ENCODE results near the gene TBC1D2.
"Not testable (repeated sequence)": the region's sequence is repeated elsewhere in the genome, so short reads cannot be mapped to it uniquely, and the experiment has no call there.

The TBC1D2 gene, protein sequence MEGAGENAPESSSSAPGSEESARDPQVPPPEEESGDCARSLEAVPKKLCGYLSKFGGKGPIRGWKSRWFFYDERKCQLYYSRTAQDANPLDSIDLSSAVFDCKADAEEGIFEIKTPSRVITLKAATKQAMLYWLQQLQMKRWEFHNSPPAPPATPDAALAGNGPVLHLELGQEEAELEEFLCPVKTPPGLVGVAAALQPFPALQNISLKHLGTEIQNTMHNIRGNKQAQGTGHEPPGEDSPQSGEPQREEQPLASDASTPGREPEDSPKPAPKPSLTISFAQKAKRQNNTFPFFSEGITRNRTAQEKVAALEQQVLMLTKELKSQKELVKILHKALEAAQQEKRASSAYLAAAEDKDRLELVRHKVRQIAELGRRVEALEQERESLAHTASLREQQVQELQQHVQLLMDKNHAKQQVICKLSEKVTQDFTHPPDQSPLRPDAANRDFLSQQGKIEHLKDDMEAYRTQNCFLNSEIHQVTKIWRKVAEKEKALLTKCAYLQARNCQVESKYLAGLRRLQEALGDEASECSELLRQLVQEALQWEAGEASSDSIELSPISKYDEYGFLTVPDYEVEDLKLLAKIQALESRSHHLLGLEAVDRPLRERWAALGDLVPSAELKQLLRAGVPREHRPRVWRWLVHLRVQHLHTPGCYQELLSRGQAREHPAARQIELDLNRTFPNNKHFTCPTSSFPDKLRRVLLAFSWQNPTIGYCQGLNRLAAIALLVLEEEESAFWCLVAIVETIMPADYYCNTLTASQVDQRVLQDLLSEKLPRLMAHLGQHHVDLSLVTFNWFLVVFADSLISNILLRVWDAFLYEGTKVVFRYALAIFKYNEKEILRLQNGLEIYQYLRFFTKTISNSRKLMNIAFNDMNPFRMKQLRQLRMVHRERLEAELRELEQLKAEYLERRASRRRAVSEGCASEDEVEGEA

GRCh38 chr9:98255578-98256296, at the start of gene TBC1D2:
Gene TBC1D2 (minus strand): TSS chr9:98255649. CDS start chr9:98255541, 108 bp downstream.
- peak; percentile 61 for DNase-seq

DNA sequence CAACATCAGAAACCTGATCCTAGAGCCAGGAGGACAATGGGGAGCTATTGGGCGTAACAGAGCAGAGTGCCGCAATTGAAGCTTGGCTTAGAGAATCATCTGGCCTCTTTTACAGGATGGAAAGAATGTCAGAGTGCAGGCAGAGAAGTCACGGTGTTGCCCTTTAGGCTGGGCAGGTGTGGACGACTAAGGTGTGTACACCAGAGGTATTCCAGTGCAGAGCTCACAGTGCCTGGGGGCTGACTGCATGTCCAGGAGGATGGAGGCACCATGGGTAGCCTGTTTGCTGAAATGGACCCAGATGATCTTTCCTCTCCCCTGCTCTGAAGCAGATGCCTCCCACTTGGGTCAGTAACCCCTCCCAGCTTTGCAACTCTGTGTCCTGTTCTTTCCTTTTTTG, 48.9 kb upstream of the TBC1D2 start:
- DNase-seq = no peak

- DNase-seq = no peak
Measured at GRCh38 chr9:98303633-98304125, 48.2 kb upstream of the TBC1D2 start.

DNA sequence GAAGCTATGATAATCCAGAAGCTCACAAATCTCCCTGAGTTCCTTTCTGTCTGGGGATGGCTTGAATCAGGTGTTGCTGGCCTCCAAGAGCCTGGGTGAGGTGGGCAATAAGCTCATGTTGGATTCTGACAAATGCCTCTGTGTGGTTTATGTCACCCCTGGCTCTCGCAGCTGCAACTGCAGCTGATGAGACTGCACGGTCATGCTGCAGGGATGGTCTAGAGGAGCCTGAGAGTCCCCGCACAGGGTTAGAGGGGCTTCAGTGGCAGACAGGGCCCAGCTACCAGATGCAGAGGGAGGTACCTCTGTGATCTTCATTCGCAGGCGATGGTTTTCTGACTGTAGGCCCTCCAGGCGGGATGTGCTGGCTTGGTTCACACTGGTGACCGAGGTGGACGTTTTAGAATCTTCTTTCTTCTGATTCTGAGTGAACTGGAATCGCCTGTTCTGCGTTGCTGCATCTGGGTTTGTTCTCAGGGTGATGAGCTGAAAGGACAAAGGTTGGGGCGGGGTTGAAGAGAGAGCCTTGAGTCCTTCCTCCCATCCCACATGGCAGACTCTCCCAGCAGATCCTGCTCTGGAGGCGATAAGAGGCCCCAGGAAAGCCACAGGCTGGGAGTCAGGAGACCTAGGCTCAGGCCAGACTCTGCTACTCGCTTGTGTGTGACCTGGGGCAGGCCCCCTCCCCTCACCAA, 47.6 kb upstream of the TBC1D2 start:
- DNase-seq = no peak

GRCh38 chr9:98302150-98302549, 46.7 kb upstream of the TBC1D2 start:
- DNase-seq = no peak

DNA sequence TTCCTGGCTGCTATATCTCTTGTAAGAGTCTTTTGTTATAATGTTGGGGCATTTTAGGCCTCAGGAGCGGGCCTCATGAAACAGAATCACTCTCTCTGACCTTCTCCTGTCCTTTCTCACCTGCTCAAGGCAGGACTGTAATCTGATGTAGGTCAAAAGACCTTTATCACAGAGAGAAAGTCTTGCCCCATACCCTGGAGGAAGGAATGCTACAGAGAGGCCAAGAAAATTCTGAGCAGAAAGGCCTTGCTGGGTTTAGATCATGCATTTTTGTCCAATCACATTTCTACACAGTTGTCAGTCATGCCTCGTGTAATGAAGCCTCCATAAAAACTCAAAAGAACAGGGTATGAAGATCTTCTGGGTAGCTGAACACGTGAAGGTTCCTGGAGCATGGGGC, 45.2 kb upstream of the TBC1D2 start:
- DNase-seq = no peak

DNA sequence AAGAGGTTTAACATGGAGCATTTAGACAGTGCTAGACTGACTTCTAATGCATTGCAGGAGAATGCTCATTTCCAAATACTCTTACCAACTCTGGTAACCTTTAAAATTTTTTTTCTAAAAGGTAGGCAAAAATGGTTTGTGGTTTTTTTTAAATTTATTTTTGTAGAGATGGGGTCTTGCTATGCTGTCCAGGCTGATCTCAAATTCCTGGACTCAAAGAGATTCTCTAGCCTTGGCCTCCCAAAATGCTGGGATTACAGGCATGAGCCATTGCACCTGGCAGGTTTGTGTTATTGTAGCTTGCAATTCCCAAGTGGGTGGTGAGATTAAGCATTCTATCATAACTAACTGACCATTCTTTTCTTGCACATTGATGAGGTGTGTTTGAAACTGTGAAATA, 43.0 kb upstream of the TBC1D2 start:
- DNase-seq = no peak

- no peak for DNase-seq
Measured at GRCh38 chr9:98295824-98296223, 40.4 kb upstream of the TBC1D2 start.

- DNase-seq = no peak
Measured at GRCh38 chr9:98291820-98292219, 36.4 kb upstream of the TBC1D2 start.

- no peak for DNase-seq
Measured at GRCh38 chr9:98290411-98290810, 35.0 kb upstream of the TBC1D2 start.

DNA sequence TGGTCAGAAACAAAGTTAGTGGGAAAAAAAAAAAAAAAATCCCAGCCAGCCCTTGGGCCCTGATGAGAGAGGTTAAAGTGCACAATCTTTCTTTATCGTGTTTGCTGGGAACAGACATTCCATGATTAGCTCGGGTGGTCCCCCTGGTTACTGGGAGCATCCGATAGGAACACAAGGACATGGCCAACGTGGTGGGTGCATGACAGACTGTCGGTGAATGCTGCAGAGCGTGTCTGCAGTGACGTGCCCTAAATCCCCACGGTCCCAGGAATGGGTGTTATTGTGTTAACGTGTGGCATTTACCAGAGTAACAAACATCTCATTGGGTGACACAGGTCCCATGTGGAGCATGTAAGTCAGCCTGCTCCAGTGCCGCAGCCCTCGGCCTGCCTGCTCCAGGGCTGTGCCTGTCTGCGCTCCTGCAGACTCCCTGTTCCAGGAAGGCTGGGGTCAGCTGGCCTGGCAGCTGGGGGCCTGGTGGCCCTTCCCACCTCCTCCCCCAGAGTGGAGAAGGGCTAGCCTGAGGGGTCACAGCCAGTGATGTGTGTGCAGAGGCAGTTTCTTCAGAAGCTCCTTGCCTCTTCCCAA, 34.3 kb upstream of the TBC1D2 start:
- no peak for DNase-seq

GRCh38 chr9:98288881-98289280, 33.4 kb upstream of the TBC1D2 start:
- DNase-seq = no peak

- no peak for DNase-seq
Measured at GRCh38 chr9:98287384-98287783, 31.9 kb upstream of the TBC1D2 start.

DNA sequence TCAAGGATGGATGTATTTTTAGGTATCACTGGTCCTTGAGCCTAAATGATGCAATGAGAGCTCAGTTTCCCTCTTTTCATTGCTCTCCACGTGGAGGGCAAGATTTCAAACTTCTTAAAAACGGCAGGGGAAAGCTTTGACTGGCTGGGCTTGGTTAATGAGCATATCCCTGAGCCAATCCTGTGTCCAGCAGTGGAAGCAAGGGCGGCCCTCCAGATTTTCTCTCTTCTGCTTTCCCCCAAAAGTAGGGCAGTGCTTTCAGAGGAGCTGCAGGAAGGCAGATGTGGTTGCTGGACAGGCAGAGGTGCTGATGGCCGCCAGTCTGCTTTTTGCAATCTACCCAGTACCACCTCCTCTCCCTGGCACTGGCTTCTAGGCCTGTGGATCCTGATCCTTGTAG, 30.0 kb upstream of the TBC1D2 start:
- no peak for DNase-seq

- no peak for DNase-seq
Measured at GRCh38 chr9:98284754-98285153, 29.3 kb upstream of the TBC1D2 start.

GRCh38 chr9:98283143-98283542, 27.7 kb upstream of the TBC1D2 start:
- DNase-seq = not testable (repeated sequence)

DNA sequence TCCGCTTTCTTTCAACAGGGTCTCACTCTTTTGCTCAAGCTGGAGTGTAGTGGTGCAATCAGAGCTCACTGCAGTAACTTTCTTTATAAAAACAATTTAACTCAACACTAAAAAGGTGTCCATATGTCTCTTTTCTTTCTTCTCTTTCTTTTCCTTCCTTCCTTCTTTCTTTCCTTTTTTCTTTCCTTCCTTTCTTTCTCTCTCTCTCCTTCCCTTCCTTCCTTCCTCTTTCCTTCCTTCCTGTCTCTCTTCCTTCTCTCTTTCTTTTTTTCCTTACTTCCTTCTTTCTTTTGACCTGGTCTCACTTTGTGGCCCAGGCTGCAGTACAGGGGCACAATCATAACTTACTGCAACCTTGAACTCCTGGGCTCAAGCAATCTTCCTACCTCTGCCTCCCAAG, 25.8 kb upstream of the TBC1D2 start:
- no peak for DNase-seq

DNA sequence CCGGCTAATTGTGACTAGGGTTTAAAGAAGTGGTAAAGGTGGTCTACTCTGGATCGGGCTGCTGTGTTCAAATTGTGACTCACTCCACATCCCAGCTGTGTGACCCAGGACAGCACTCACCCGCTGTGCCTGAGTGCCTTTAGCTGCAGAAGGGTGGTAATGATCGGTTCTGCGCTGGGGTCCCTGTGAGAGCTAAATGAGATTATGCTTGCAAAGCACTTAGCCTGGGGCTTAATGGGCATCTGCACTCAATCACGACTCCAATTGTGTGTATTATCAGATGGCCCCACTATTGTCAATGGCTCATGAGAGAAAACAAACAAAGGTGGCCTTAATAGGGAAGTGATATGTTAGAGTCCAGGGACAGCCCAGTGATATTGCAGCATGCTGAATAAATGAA, 25.1 kb upstream of the TBC1D2 start:
- DNase-seq = no peak

DNA sequence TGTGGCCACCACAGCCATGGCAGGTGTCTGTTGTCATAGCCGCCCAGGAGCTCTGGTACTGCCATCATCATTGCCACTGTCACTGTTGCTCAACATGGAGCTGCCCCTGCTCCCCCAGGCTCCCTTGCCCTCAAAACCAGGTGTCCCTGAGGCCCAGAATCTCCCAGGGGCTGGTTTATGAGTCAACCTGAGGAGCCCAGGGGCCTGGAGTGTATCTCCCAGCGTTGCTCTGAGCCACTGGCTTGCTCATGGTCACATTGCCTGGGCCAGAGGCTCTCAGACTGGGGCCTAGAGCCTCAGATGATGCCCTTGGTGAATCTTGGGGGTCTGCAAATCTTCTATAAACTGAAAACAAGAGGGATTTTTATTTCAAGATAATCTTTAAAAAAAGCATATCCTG, 24.7 kb upstream of the TBC1D2 start:
- no peak for DNase-seq

- no peak for DNase-seq
Measured at GRCh38 chr9:98276907-98277469, 21.5 kb upstream of the TBC1D2 start.

GRCh38 chr9:98275159-98275558, 19.7 kb upstream of the TBC1D2 start:
- DNase-seq = no peak

- no peak for DNase-seq
Measured at GRCh38 chr9:98272083-98272482, 16.6 kb upstream of the TBC1D2 start.
